ENCODE results near the gene RGS6.

GRCh38 chr14:72513346-72513745, 581.1 kb downstream of the RGS6 start:
- no peak for TF ChIP-seq EZH2 (IDR thresholded peaks at IDR 0.05; ENCODE audit: low read length, missing control alignments)
- TF ChIP-seq, protein P1, sequence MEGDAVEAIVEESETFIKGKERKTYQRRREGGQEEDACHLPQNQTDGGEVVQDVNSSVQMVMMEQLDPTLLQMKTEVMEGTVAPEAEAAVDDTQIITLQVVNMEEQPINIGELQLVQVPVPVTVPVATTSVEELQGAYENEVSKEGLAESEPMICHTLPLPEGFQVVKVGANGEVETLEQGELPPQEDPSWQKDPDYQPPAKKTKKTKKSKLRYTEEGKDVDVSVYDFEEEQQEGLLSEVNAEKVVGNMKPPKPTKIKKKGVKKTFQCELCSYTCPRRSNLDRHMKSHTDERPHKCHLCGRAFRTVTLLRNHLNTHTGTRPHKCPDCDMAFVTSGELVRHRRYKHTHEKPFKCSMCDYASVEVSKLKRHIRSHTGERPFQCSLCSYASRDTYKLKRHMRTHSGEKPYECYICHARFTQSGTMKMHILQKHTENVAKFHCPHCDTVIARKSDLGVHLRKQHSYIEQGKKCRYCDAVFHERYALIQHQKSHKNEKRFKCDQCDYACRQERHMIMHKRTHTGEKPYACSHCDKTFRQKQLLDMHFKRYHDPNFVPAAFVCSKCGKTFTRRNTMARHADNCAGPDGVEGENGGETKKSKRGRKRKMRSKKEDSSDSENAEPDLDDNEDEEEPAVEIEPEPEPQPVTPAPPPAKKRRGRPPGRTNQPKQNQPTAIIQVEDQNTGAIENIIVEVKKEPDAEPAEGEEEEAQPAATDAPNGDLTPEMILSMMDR (conservative IDR thresholded peaks at IDR 0.05 in 1 of 2, IDR thresholded peaks at IDR 0.05 in 1 of 2; ENCODE audit: low read depth in 1 of 2, low read length in 2 of 2), result no peak

Data from fibroblast of lung (primary cell).